Right lobe of liver (tissue), 4 donors: Measurements from ENCODE around the gene TGM3.

ENCODE experiments used
- CTCF ChIP-seq, 4 donors: fragments of 200-600 bp in 3 of 4; fragments of 450-650 bp in 1 of 4; IDR thresholded peaks; one replicate each; pipeline versions ENCODE4 v1.5.1 to v1.8.0; 2016 to 2022; ENCODE audit warnings: antibody characterized with exemption in 4 of 4, mild to moderate bottlenecking in 2 of 4
- POLR2A ChIP-seq: fragments of 450-650 bp; IDR thresholded peaks from one replicate; pipeline ENCODE4 v1.6.1; 2017; ENCODE audit warnings: antibody characterized with exemption, mild to moderate bottlenecking
- donor health status: DM: no; HTN: no; CAD: no.
- donor health status: DM: no; HTN: no; CAD: no.
- donor health status: DM: no; HTN: yes; CAD: no.

DNA sequence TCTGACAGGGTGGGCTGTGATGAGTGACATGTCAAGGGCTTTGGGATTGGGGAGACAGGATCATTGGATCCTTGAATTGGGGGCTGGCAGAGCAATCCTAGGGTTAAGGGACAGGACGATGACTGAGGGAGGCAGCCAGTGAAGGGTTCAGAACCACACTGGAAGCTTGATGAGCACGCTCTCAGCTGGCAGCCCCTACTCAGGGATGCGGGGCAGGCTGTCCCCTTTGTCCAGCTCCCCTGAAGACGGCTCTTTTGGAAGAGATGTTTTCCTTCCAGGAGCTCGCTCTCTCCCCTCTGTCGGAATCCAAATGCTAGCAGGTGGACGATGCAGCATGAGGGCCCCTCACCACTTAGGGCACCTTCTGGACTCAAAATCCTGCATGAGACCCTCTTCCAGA is 8.4 kb downstream of the TGM3 start:
- TF ChIP-seq CTCF (IDR thresholded peaks at IDR 0.05): no peak
- TF ChIP-seq POLR2A: no peak
